BE2C (cell line): ENCODE measurements around the gene RFT1.

Experiments
- DNase-seq: peaks from one replicate; pipeline ENCODE4 v3.0.0-alpha.2; 2020
- H3K27me3 ChIP-seq: fragments of 250-450 bp; sonication (Bioruptor Pico); 2 replicates; pipeline ENCODE4 v1.5.1; 2020; ENCODE audit warnings: mild to moderate bottlenecking
- H3K36me3 ChIP-seq: fragments of 250-450 bp; sonication (Bioruptor Pico); 2 replicates; pipeline ENCODE4 v1.5.1; 2020; ENCODE audit warnings: mild to moderate bottlenecking
- H3K4me1 ChIP-seq: fragments of 250-450 bp; sonication (Bioruptor Pico); 2 replicates; pipeline ENCODE4 v1.5.1; 2020
- H3K4me3 ChIP-seq: 2 replicates; pipeline ENCODE4 v1.5.1; 2011; ENCODE audit warnings: low read depth, low read length
- H3K9me3 ChIP-seq: fragments of 250-450 bp; sonication (Bioruptor Pico); 2 replicates; pipeline ENCODE4 v1.5.1; 2020
- TF ChIP-seq, protein P1 (sequence below): IDR thresholded peaks from 2 replicates; pipeline ENCODE4 v1.5.1; 2012; ENCODE audit warnings: mild to moderate bottlenecking, low read depth, low read length

The RFT1 gene

DNA sequence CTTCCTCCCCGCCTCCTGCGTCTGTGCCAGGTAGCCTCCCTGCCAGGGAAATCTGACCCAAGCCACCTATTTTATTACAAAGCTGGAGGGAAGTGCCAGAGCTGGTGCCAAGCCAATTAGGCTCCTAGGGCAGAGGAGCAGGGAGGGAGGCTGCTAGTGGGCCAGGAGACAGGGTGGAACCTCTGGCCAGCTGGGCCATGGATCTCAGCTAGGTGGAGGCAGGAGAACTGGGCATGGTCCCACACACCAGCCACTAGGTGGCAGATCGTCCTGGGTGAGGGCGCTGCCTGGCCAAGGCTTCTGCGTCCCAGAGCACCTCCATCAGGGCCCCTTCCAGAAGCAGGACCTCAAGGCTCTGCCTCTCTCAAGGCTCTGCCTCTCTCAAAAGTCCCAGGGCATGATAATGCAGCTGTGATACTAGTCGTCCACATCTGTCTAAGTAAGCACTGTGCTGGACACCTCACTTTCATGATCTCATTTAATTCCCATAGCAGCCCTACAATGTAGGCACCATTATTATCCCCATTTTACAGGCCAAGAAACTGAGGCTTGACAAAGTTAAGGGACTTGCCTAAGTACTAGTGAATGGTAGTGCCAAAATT, 4.5 kb upstream of the RFT1 start:
- H3K4me3 ChIP-seq, result no peak overlapping the region
- H3K9me3 ChIP-seq, result no peaks in the 10 kb centered on the region
- H3K4me1 ChIP-seq, result no peaks in the 10 kb centered on the region
- no peaks in the 10 kb centered on the region for H3K27me3 ChIP-seq
- DNase-seq, result peak; percentile 65
- H3K36me3 ChIP-seq, result no peaks in the 10 kb centered on the region
- TF ChIP-seq, protein P1, sequence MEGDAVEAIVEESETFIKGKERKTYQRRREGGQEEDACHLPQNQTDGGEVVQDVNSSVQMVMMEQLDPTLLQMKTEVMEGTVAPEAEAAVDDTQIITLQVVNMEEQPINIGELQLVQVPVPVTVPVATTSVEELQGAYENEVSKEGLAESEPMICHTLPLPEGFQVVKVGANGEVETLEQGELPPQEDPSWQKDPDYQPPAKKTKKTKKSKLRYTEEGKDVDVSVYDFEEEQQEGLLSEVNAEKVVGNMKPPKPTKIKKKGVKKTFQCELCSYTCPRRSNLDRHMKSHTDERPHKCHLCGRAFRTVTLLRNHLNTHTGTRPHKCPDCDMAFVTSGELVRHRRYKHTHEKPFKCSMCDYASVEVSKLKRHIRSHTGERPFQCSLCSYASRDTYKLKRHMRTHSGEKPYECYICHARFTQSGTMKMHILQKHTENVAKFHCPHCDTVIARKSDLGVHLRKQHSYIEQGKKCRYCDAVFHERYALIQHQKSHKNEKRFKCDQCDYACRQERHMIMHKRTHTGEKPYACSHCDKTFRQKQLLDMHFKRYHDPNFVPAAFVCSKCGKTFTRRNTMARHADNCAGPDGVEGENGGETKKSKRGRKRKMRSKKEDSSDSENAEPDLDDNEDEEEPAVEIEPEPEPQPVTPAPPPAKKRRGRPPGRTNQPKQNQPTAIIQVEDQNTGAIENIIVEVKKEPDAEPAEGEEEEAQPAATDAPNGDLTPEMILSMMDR, result peak; percentile 60

DNA sequence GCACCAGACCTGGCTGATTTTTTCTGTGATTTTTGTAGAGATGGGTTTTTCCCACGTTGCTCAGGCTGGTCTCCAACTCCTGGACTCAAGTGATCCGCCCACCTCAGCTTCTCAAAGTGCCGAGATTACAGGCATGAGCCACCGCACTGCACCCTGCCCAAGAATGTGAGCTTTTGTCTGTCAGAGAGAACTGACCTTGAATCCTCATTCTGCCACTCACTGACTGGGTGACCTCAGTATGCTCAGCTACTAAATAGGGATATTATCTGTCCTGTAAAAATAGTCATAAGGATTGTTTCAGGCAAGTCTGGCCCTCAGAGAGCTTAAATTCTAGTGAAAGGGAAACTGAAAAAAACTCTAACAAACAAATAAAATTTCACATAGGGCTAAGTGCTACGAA, 2.1 kb upstream of the RFT1 start:
- no peaks in the 10 kb centered on the region for H3K27me3 ChIP-seq
- no peaks in the 10 kb centered on the region for H3K4me1 ChIP-seq
- no peaks in the 10 kb centered on the region for H3K9me3 ChIP-seq
- TF ChIP-seq, protein P1, result no peak
- no peak overlapping the region for H3K4me3 ChIP-seq
- DNase-seq, result no peak
- no peaks in the 10 kb centered on the region for H3K36me3 ChIP-seq

DNA sequence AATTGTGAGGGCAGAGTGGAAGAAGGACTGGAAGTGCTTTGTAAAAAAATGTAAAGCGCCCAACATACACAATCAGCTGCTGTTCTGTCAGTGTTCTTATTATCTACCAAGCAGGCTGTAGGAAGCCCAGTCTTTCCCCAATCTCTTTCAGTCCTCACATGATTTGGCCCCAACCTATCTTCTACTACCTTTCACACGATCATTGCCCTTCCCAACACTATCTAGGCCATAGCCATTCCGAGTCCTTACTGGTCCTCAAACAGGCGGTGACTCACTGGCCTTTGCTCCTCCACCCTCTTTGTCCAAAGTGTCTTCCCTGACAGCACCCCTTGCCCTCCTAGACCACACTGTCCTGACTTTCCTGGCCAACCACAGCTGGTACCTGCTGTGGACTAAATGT, 861 bp upstream of the RFT1 start:
- TF ChIP-seq, protein P1, result no peak
- no peaks in the 10 kb centered on the region for H3K36me3 ChIP-seq
- no peak for DNase-seq

DNA sequence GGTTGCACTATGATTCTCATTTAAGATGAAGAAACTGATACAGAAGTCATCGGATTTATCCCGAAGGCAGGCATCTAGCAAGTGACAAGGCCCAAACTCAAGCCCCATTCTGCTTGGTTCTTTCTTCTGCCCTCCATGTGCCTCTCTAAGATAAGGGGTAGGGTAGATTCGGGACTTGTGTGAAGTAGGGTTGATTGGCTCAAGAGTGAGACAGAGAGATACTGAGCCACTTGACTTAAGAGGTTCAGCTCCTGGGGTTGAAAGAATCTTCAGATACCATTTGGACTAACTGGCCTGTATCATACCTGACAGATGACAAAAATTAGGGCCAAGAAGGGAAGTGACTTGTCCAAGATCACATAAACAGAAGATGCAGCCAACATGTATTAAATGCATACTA, 891 bp downstream of the RFT1 start:
- no peaks in the 10 kb centered on the region for H3K9me3 ChIP-seq
- no peak for DNase-seq
- H3K4me1 ChIP-seq, result no peaks in the 10 kb centered on the region
- H3K27me3 ChIP-seq, result no peaks in the 10 kb centered on the region
- no peaks in the 10 kb centered on the region for H3K36me3 ChIP-seq
- peak overlapping the region; percentile 73 for H3K4me3 ChIP-seq
- TF ChIP-seq, protein P1, result no peak

More for the DNA sequence above, 861 bp upstream of the RFT1 start:
- Histone ChIP-seq H3K9me3 (no peaks in the 10 kb centered on the region), H3K27me3 (no peaks in the 10 kb centered on the region), H3K4me3 (no peak overlapping the region), H3K4me1 (no peaks in the 10 kb centered on the region)

DNA sequence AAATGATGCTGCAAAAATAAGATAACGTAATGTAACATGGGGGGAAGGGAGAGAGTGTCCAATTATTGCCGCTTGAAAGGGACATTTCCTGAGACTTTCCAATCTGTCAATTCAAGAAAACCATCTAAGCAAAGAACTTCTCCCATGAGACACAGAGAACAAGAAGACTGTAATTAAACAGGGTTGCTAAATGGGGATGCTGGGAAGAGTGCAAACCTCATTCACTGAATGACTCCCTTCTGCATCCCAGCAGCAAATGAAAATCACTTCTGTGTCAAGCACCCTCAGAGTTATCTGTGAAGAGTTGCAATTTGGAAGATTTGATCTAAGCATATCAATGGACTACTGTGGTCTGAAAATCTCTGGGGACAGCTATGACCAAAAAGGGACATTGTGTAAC, 3.6 kb downstream of the RFT1 start:
- TF ChIP-seq, protein P1, result no peak
- no peak for DNase-seq
- Histone ChIP-seq H3K4me1 (no peaks in the 10 kb centered on the region), H3K36me3 (no peaks in the 10 kb centered on the region), H3K4me3 (no peak overlapping the region), H3K9me3 (no peaks in the 10 kb centered on the region), H3K27me3 (no peaks in the 10 kb centered on the region)

DNA sequence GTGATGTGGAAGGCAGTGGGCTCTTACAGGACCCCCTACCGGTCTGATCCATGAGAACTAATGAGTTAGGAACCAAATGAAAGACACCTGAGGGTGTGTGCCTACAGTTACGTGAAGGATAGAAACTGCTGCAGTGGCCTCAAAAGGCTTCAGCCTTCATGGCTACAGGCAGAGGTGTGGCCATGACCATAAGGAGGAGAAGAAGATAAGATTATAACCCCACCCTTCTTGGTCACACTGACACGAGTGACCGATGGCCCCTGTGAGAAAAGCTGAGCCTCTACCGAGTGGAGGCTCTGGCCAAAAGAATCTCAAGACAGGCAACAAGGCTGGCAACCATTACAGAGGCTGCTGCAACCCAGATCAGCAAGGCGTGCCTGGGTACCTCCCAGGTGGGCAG, 6.3 kb downstream of the RFT1 start:
- TF ChIP-seq, protein P1, result no peak
- no peaks in the 10 kb centered on the region for H3K9me3 ChIP-seq
- H3K27me3 ChIP-seq, result no peaks in the 10 kb centered on the region
- H3K4me1 ChIP-seq, result no peaks in the 10 kb centered on the region
- DNase-seq, result no peak
- no peak overlapping the region for H3K4me3 ChIP-seq
- H3K36me3 ChIP-seq, result no peaks in the 10 kb centered on the region
